Uterus (tissue), 4 donors: Measurements from ENCODE around the gene KLC1. TPM values are rescaled to one million over a fixed set of nuclear protein-coding genes. Genes with fewer than 3 reads are reported as not detected.

Experiments
- DNase-seq, 2 donors: peaks; one replicate each; pipeline ENCODE4 v3.0.0-alpha.2; 2019 to 2020
- H3K27ac ChIP-seq, 2 donors: fragments of 200-600 bp; sonication (generic); 1 replicate in 1 of 2; 2 replicates in 1 of 2; pipeline ENCODE4 v1.5.1; 2016 to 2018
- H3K27me3 ChIP-seq, 2 donors: fragments of 200-600 bp; sonication (generic); one replicate each; pipeline ENCODE4 v1.5.1; 2018 to 2019; ENCODE audit warnings: control low read depth in 1 of 2
- H3K36me3 ChIP-seq, 2 donors: fragments of 200-600 bp; sonication (generic); one replicate each; pipeline ENCODE4 v1.5.1; 2019; ENCODE audit warnings: control low read depth in 1 of 2
- H3K4me1 ChIP-seq, 2 donors: fragments of 200-600 bp; sonication (generic); one replicate each; pipeline ENCODE4 v1.5.1; 2018 to 2019; ENCODE audit warnings: control low read depth in 1 of 2
- H3K4me3 ChIP-seq, 2 donors: fragments of 200-600 bp; sonication (generic); 1 replicate in 1 of 2; 2 replicates in 1 of 2; pipeline ENCODE4 v1.5.1; 2018 to 2019; ENCODE audit warnings: mild to moderate bottlenecking in 1 of 2
- H3K9me3 ChIP-seq, 2 donors: fragments of 200-600 bp; sonication (generic); one replicate each; pipeline ENCODE4 v1.5.1; 2019; ENCODE audit warnings: control low read depth in 1 of 2
- CTCF ChIP-seq, 4 experiments: fragments of 200-600 bp in 2 of 4; fragments of 450-650 bp in 2 of 4; sonication (generic) in 2 of 4; IDR thresholded peaks; one replicate each; pipeline ENCODE4 v1.5.1; 2016 to 2019; ENCODE audit warnings: antibody characterized with exemption in 4 of 4, mild to moderate bottlenecking in 2 of 4, moderate library complexity in 1 of 4
- POLR2A ChIP-seq, 2 donors: fragments of 450-650 bp; IDR thresholded peaks; one replicate each; pipeline ENCODE4 v1.6.1; 2016; ENCODE audit warnings: antibody characterized with exemption in 2 of 2, mild to moderate bottlenecking in 1 of 2, moderate library complexity in 1 of 2
- intact Hi-C: fragments of 100-400 bp; cut with DNase I; formaldehyde crosslinking; loops from one replicate; pipeline ENCODE4 v1.15.1; 2023; ENCODE audit warnings: low total_unique reads
- total RNA-seq, 4 donors: library from RNA; depleted of rRNA in 3 of 4; stranded (reverse); fragments of >200 nt in 3 of 4; gene quantifications; one replicate each; pipeline versions ENCODE4 v1.1.0 to v1.2.4, GENCODE V29; 2014 to 2023
- donor health status: DM: yes; HTN: yes; CAD: no.

Gene KLC1
- total RNA-seq, 4 donors from 2014 or later: 130 to 459 (median 285) TPM

- Histone ChIP-seq H3K27me3 (no peaks in the 10 kb centered on the region), H3K36me3 (no peaks in the 10 kb centered on the region), H3K4me3 (no peak overlapping the region), H3K9me3 (no peaks in the 10 kb centered on the region), H3K4me1 (peaks cover 4 to 12% of the 10 kb centered on the region in 2 donors), H3K27ac (no peak overlapping the region)
- intact Hi-C loops: no loop called here
- TF ChIP-seq CTCF (IDR thresholded peaks at IDR 0.05): no peak
- TF ChIP-seq POLR2A (IDR thresholded peaks at IDR 0.05): no peak
- DNase-seq: no peak
These were observed 110.4 kb downstream of the KLC1 start for GRCh38 chr14:103739466-103739792.

- Histone ChIP-seq H3K36me3 (no peaks in the 10 kb centered on the region), H3K4me3 (no peak overlapping the region), H3K27ac (no peak overlapping the region), H3K4me1 (peaks cover 1 to 12% of the 10 kb centered on the region in 2 donors), H3K27me3 (no peaks in the 10 kb centered on the region), H3K9me3 (no peaks in the 10 kb centered on the region)
- DNase-seq: no peak
- intact Hi-C loops: no loop called here
- no peak for TF ChIP-seq CTCF (IDR thresholded peaks at IDR 0.05)
- TF ChIP-seq POLR2A (IDR thresholded peaks at IDR 0.05): no peak
These were observed 110.9 kb downstream of the KLC1 start for GRCh38 chr14:103739793-103740501.

- Histone ChIP-seq H3K4me3 (no peak overlapping the region), H3K4me1 (peaks cover 0 to 10% of the 10 kb centered on the region in 2 donors), H3K27me3 (no peaks in the 10 kb centered on the region), H3K27ac (peak overlapping the region; percentile 27 to 61), H3K36me3 (no peaks in the 10 kb centered on the region), H3K9me3 (no peaks in the 10 kb centered on the region)
- intact Hi-C loops: no loop called here
- DNase-seq: no peak
- TF ChIP-seq POLR2A (IDR thresholded peaks at IDR 0.05) (no peak), CTCF (IDR thresholded peaks at IDR 0.05) (no peak)
These were observed 112.1 kb downstream of the KLC1 start for GRCh38 chr14:103740991-103741689.

- H3K9me3 ChIP-seq: no peaks in the 10 kb centered on the region
- intact Hi-C loops: no loop called here
- DNase-seq: no peak
- peaks cover 0 to 5% of the 10 kb centered on the region in 2 donors for H3K4me1 ChIP-seq
- TF ChIP-seq POLR2A (IDR thresholded peaks at IDR 0.05) (no peak), CTCF (IDR thresholded peaks at IDR 0.05) (no peak)
- no peaks in the 10 kb centered on the region for H3K27me3 ChIP-seq
- no peak overlapping the region for H3K4me3 ChIP-seq
- H3K36me3 ChIP-seq: no peaks in the 10 kb centered on the region
- peak overlapping the region in 1 of 2 donors; percentile 61 for H3K27ac ChIP-seq
These were observed 112.9 kb downstream of the KLC1 start for GRCh38 chr14:103741876-103742275.

- Histone ChIP-seq H3K36me3 (no peaks in the 10 kb centered on the region), H3K4me1 (peaks cover 0 to 5% of the 10 kb centered on the region in 2 donors), H3K9me3 (no peaks in the 10 kb centered on the region), H3K27ac (no peak overlapping the region), H3K4me3 (no peak overlapping the region), H3K27me3 (no peaks in the 10 kb centered on the region)
- no peak for DNase-seq
- intact Hi-C loops: no loop called here
- TF ChIP-seq CTCF (IDR thresholded peaks at IDR 0.05) (no peak), POLR2A (IDR thresholded peaks at IDR 0.05) (no peak)
These were observed 113.7 kb downstream of the KLC1 start for GRCh38 chr14:103742499-103743255.
